Ovary (tissue), 9 donors: ENCODE measurements around the gene EPS8. TPM values are rescaled to one million over a fixed set of nuclear protein-coding genes. Genes with fewer than 3 reads are reported as not detected.
A peak's percentile ranks its signal among the peaks of the same experiment; 100 is the strongest.

ENCODE experiments used
- DNase-seq, 5 donors: peaks; one replicate each; pipeline ENCODE4 v3.0.0-alpha.2; 2019 to 2020
- H3K27ac ChIP-seq, 2 donors: fragments of 200-600 bp; one replicate each; pipeline versions ENCODE4 v1.5.1 to v1.8.0; 2019 to 2022
- H3K27me3 ChIP-seq: fragments of 200-600 bp; one replicate; pipeline ENCODE4 v1.8.0; 2022
- H3K36me3 ChIP-seq: fragments of 200-600 bp; sonication (generic); one replicate; pipeline ENCODE4 v1.5.1; 2019
- H3K4me1 ChIP-seq: one replicate; pipeline ENCODE4 v1.8.1; 2013; ENCODE audit warnings: mild to moderate bottlenecking, moderate library complexity; ENCODE audit not compliant: insufficient read depth
- H3K4me3 ChIP-seq: fragments of 200-600 bp; sonication (generic); one replicate; pipeline ENCODE4 v1.5.1; 2017
- H3K9me3 ChIP-seq, 2 donors: fragments of 200-600 bp in 1 of 2; sonication (generic) in 1 of 2; one replicate each; pipeline versions ENCODE4 v1.5.1 to v1.8.1; 2013 to 2019; ENCODE audit warnings: mild to moderate bottlenecking in 1 of 2, moderate library complexity in 1 of 2
- EP300 ChIP-seq: sonication (generic); formaldehyde crosslinking; IDR thresholded peaks from one replicate; pipeline ENCODE4 v1.6.1; 2017; ENCODE audit warnings: antibody characterized with exemption
- POLR2A ChIP-seq: fragments of 450-650 bp; IDR thresholded peaks from one replicate; pipeline ENCODE4 v1.6.1; 2017; ENCODE audit warnings: antibody characterized with exemption, mild to moderate bottlenecking, moderate library complexity
- WGBS, 3 donors: extraction: QIAGEN DNeasy Blood & Tissue Kit in 1 of 3; methylation state at CpG; one replicate each; pipeline versions ENCODE4 v1.1.5 to v1.1.7; 2013 to 2017; 5-methylcytosine and 5-hydroxymethylcytosine counted together
- intact Hi-C, 4 donors: fragments of 100-400 bp; cut with DNase I; formaldehyde crosslinking; loops; one replicate each; pipeline versions ENCODE4 v1.11.0 to v1.15.1; 2022 to 2023
- polyA plus RNA-seq, 2 donors: library from polyadenylated mRNA; stranded (reverse); fragments of 200-250 nt in 1 of 2; fragments of 350-450 nt in 1 of 2; fragmentation: Illumina TruSeq in 1 of 2; extraction: RNeasy Lipid Tissue Mini Kit (QIAGEN cat#74804) in 1 of 2; gene quantifications; one replicate each; pipeline ENCODE4 v1.2.3, GENCODE V29; 2013 to 2014
- total RNA-seq, 7 donors: library from RNA; depleted of rRNA in 2 of 7; stranded (reverse); fragments of >200 nt in 2 of 7; fragmentation: NEBNext Ultra II Directional in 3 of 7; extraction: Animal tissue kit (Norgen Biotek cat#: 25700) in 3 of 7; gene quantifications; one replicate each; pipeline versions ENCODE4 v1.1.0 to v1.2.4, GENCODE V29; 2016 to 2023
- TF ChIP-seq, protein P1 (sequence below), 3 donors: fragments of 450-650 bp in 2 of 3; fragments of 200-600 bp in 1 of 3; IDR thresholded peaks; one replicate each; pipeline versions ENCODE4 v1.5.1 to v1.8.0; 2016 to 2022; ENCODE audit warnings: antibody characterized with exemption in 3 of 3, mild to moderate bottlenecking in 1 of 3
- donor health status: DM: no; HTN: no; CAD: no; lungs with moderate emphysema.
- donor health status: DM: no; HTN: no; CAD: no.
- donor health status: Bipolar disorder and iron deficiency.
- donor health status: DM: yes; HTN: yes; CAD: no.
- donor health status: DM: no; HTN: no; CAD: no.
- donor health status: DM: yes; HTN: yes; CAD: no.

The EPS8 gene
- total and polyA plus RNA-seq, 9 donors: 56.2 to 94.9 (median 77.4) TPM

DNA sequence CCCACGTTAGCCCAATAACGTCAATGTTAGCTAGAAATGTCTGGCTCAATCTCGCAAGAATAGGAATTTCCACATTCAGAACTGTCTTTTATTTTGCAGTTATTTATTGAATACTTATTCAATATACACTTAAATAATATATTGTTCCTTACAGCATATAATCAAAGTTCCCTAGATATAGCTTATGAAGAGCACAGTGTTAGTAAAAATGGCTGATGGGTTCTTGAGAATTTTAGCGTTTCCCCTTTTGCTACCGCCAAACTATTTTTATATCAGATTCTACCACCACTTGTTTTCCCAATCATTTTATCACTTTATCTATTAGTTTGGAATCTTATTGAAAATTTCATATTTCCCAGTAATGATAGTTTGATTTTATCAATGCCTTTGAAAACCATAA is 12.7 kb downstream of the EPS8 start:
- TF ChIP-seq, protein P1, sequence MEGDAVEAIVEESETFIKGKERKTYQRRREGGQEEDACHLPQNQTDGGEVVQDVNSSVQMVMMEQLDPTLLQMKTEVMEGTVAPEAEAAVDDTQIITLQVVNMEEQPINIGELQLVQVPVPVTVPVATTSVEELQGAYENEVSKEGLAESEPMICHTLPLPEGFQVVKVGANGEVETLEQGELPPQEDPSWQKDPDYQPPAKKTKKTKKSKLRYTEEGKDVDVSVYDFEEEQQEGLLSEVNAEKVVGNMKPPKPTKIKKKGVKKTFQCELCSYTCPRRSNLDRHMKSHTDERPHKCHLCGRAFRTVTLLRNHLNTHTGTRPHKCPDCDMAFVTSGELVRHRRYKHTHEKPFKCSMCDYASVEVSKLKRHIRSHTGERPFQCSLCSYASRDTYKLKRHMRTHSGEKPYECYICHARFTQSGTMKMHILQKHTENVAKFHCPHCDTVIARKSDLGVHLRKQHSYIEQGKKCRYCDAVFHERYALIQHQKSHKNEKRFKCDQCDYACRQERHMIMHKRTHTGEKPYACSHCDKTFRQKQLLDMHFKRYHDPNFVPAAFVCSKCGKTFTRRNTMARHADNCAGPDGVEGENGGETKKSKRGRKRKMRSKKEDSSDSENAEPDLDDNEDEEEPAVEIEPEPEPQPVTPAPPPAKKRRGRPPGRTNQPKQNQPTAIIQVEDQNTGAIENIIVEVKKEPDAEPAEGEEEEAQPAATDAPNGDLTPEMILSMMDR (IDR thresholded peaks at IDR 0.05): no peak
- TF ChIP-seq EP300 (no peak), POLR2A (no peak)
- 93 to 96% (median 95%) methylated on average over 5 of the region's 5 CpGs for WGBS, 3 donors
- intact Hi-C loops: no loop called here
- no peak for DNase-seq
- peaks cover 5% of the 10 kb centered on the region for H3K4me1 ChIP-seq
- H3K9me3 ChIP-seq: no peaks in the 10 kb centered on the region
- H3K27me3 ChIP-seq: no peaks in the 10 kb centered on the region
- no peaks in the 10 kb centered on the region for H3K36me3 ChIP-seq
- no peak overlapping the region for H3K27ac ChIP-seq
- H3K4me3 ChIP-seq: no peak overlapping the region

DNA sequence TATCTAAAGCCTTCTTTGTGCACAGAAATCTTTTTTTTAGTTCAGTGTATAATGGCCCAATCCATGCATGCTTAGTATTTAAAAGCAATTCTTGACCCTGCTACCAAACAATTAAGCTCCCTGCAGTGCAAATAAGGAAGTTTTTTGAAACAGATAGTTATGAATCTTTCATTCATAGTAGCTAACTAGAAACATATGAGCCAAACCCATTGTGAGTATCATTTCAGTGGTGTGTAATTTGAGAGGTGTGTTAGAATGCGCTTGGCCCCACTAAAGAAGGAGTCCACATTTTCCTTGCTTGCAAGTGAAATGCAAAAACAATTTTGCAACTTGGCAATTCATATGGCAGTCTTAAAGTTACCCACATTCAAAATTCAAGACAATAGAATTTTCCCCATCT is 14.4 kb downstream of the EPS8 start:
- WGBS, 3 donors: 64 to 84% (median 71%) methylated on average over 1 of the region's 1 CpG
- no peak for DNase-seq
- Histone ChIP-seq H3K27me3 (no peaks in the 10 kb centered on the region), H3K4me3 (no peak overlapping the region), H3K9me3 (no peaks in the 10 kb centered on the region), H3K36me3 (no peaks in the 10 kb centered on the region), H3K27ac (no peak overlapping the region), H3K4me1 (peaks cover 7% of the 10 kb centered on the region)
- intact Hi-C loops: no loop called here
- TF ChIP-seq EP300 (no peak), POLR2A (no peak)
- TF ChIP-seq, protein P1 (IDR thresholded peaks at IDR 0.05): no peak

DNA sequence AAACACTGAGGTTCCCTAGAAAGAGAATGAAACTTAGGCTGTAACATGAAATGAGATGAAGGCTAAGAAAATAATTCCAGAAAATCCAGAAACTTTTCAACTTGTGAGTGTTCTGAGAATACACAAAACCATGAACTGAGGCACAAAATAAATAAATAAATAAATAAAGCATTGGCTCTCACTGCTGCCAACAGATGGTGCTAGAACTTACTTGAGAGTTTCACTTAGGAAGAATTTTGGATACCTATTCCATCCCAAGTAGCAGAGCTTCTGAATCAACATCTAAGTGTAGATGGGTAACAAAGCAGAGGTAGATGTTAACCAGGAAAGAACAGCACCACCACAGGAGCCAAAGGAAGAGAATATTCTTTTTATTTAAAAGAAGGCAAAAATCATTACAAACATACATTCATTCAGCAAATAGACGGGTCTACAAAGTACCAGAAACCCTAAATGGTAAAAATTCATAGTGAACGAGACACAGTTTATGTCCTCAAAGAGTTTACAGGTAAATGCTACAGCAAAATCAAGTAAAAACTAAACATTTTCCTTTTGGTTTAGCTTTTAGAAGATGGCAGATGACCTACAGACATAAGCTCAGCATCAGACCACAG is 16.7 kb downstream of the EPS8 start:
- Histone ChIP-seq H3K9me3 (no peaks in the 10 kb centered on the region), H3K27me3 (no peaks in the 10 kb centered on the region), H3K4me1 (peaks cover 5% of the 10 kb centered on the region), H3K27ac (no peak overlapping the region), H3K36me3 (no peaks in the 10 kb centered on the region), H3K4me3 (no peak overlapping the region)
- TF ChIP-seq EP300 (no peak), POLR2A (no peak)
- TF ChIP-seq, protein P1 (IDR thresholded peaks at IDR 0.05): no peak
- 95 to 98% (median 98%) methylated on average over 2 of the region's 2 CpGs for WGBS, 3 donors
- no peak for DNase-seq
- intact Hi-C loops: no loop called here

DNA sequence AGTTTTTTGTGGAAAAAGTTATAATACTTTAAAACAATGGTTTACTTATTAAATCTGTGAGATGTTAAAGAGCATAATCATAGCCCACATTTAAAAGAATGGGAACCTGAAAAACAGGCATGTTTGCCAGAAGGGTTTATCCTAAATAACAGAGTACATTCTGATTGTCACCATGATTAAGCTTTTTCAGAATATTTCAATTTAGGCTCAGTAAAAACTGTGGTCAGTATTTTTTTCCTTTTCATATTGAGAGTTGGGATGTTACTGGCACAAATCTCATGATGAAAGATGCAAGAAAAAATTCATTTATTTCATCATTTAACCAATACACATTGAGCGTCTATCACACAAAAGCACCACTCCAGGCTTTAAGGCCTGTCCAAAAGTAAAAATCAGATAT is 18.6 kb downstream of the EPS8 start:
- no peaks in the 10 kb centered on the region for H3K9me3 ChIP-seq
- TF ChIP-seq, protein P1 (IDR thresholded peaks at IDR 0.05): no peak
- TF ChIP-seq EP300 (no peak), POLR2A (no peak)
- H3K36me3 ChIP-seq: no peaks in the 10 kb centered on the region
- intact Hi-C loops: no loop called here
- H3K4me1 ChIP-seq: peaks cover 6% of the 10 kb centered on the region
- no peak for DNase-seq
- no peak overlapping the region for H3K4me3 ChIP-seq
- no peaks in the 10 kb centered on the region for H3K27me3 ChIP-seq
- H3K27ac ChIP-seq: peak overlapping the region in 1 of 2 donors; percentile 34
- 62 to 76% (median 62%) methylated on average over 1 of the region's 1 CpG for WGBS, 3 donors
